GM15510 (cell line): ENCODE data around the gene PPP1R3F.
"Not testable (repeated sequence)": the region's sequence is repeated elsewhere in the genome, so short reads cannot be mapped to it uniquely, and the experiment has no call there.

Source experiments
- POLR2A ChIP-seq: IDR thresholded peaks from 3 replicates; pipeline ENCODE4 v1.6.1; 2011; ENCODE audit warnings: borderline replicate concordance; ENCODE audit not compliant: insufficient read length; ENCODE audit errors: extremely low read depth

The PPP1R3F gene

DNA sequence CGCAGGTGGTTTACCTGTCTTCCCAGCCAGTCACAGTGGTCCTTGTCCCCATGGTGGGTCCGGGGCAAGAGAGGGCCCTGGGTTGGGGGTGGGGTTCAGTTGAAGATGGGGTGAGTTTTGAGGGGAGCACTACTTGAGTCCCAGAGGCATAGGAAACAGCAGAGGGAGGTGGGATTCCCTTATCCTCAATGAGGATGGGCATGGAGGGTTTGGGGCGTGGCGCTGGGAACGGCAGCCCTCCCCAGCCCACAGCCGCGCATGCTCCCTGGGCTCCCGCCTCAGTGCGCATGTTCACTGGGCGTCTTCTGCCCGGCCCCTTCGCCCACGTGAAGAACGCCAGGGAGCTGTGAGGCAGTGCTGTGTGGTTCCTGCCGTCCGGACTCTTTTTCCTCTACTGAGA is 52.1 kb downstream of the PPP1R3F start, which contains the start of gene GAGE12J:
Gene GAGE12J, plus strand, starts transcription at position 301 of the 400 bp plus-strand sequence. CDS start 1,157 bp downstream, outside the sequence.
- not testable (repeated sequence) for TF ChIP-seq POLR2A

DNA sequence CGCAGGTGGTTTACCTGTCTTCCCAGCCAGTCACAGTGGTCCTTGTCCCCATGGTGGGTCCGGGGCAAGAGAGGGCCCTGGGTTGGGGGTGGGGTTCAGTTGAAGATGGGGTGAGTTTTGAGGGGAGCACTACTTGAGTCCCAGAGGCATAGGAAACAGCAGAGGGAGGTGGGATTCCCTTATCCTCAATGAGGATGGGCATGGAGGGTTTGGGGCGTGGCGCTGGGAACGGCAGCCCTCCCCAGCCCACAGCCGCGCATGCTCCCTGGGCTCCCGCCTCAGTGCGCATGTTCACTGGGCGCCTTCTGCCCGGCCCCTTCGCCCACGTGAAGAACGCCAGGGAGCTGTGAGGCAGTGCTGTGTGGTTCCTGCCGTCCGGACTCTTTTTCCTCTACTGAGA is 61.7 kb downstream of the PPP1R3F start, which contains the start of gene GAGE13:
Gene GAGE13, plus strand, starts transcription at position 301 of the 400 bp plus-strand sequence. CDS start 1,156 bp downstream, outside the sequence.
- TF ChIP-seq POLR2A = not testable (repeated sequence)
